A549 (cell line): Measurements from ENCODE around the gene MCTP1. TPM values are rescaled to one million over a fixed set of nuclear protein-coding genes. Genes with fewer than 3 reads are reported as not detected.

ENCODE experiments used
- ATAC-seq, 2 experiments: fragments of 200-7000 bp in 1 of 2; fragments of >200 bp in 1 of 2; cut with Nextera tagmentation in 1 of 2; cut with Tn5 transposase in 1 of 2; 3 replicates each; pipeline versions ENCODE4 v1.8.0 to v1.9.1; 2018 to 2020; ENCODE audit warnings: mild to moderate bottlenecking in 1 of 2, moderate library complexity in 1 of 2
- CTCF ChIA-PET: fragments of 300-600 bp; sonication (Branson Sonifier 250); formaldehyde crosslinking; extraction: SDS; loops from one replicate; lab custom pipeline; 2021; ENCODE audit warnings: antibody characterized with exemption, inconsistent platforms; lab: Yijun Ruan, JAX
- POLR2A ChIA-PET: fragments of 350-600 bp; formaldehyde crosslinking; extraction: SDS; loops from one replicate; lab custom pipeline; 2021; ENCODE audit warnings: antibody characterized with exemption, inconsistent platforms; lab: Yijun Ruan, JAX
- DNase-seq, 2 experiments: peaks; one replicate each; pipeline versions ENCODE4 v3.0.0 to v3.0.0-alpha.2; 2011 to 2016; ENCODE audit warnings: low read depth in 1 of 2, low spot score in 1 of 2
- FAIRE-seq: peaks from 2 replicates; lab custom pipeline; 2011; peaks lifted over from hg19 to GRCh38; lab: Jason Lieb, UNC
- H3K27ac ChIP-seq, 2 experiments: fragments of >200 bp; sonication (Bioruptor Twin); formaldehyde crosslinking; 3 replicates each; pipeline ENCODE4 v1.5.1; 2016 to 2017
- H3K4me1 ChIP-seq: fragments of >200 bp; sonication (Bioruptor Twin); formaldehyde crosslinking; 3 replicates; pipeline ENCODE4 v1.6.1; 2016
- H3K4me2 ChIP-seq: fragments of >200 bp; sonication (Bioruptor Twin); formaldehyde crosslinking; 3 replicates; pipeline ENCODE4 v1.6.1; 2016
- H3K4me3 ChIP-seq: fragments of >200 bp; sonication (Bioruptor Twin); formaldehyde crosslinking; 3 replicates; pipeline ENCODE4 v1.5.1; 2016
- H3K9me3 ChIP-seq: fragments of >200 bp; sonication (Bioruptor Twin); formaldehyde crosslinking; 3 replicates; pipeline ENCODE4 v1.6.1; 2016
- ATOH8 ChIP-seq: fragments of 250-450 bp; sonication (Bioruptor Pico); IDR thresholded peaks from 2 replicates; pipeline ENCODE4 v1.5.0; 2020; ENCODE audit warnings: low read depth, mild to moderate bottlenecking, moderate library complexity
- BCL3 ChIP-seq: fragments of >200 bp; sonication (Bioruptor Twin); formaldehyde crosslinking; IDR thresholded peaks from 3 replicates; pipeline ENCODE4 v1.6.1; 2016
- CTCF ChIP-seq: fragments of >200 bp; sonication (Bioruptor Twin); formaldehyde crosslinking; IDR thresholded peaks from 3 replicates; pipeline ENCODE4 v1.5.1; 2016
- EHMT2 ChIP-seq: fragments of 200-600 bp; sonication (generic); IDR thresholded peaks from 2 replicates; pipeline ENCODE4 v1.6.1; 2016; ENCODE audit warnings: antibody characterized with exemption, low read depth, mild to moderate bottlenecking, moderate library complexity
- EP300 ChIP-seq, 2 experiments: fragments of >200 bp; sonication (Bioruptor Twin); formaldehyde crosslinking; IDR thresholded peaks; 2 replicates in 1 of 2; 3 replicates in 1 of 2; pipeline ENCODE4 v1.6.1; 2016 to 2017
- ESRRA ChIP-seq: fragments of 150-350 bp; IDR thresholded peaks from 2 replicates; pipeline ENCODE4 v1.6.1; 2014; ENCODE audit warnings: mild to moderate bottlenecking, low read length, borderline replicate concordance
- HDAC2 ChIP-seq: fragments of 200-600 bp; sonication (generic); IDR thresholded peaks from 2 replicates; pipeline ENCODE4 v1.6.1; 2016
- HES2 ChIP-seq: fragments of >200 bp; sonication (Bioruptor Twin); formaldehyde crosslinking; IDR thresholded peaks from 2 replicates; pipeline ENCODE4 v1.6.1; 2016
- HMGXB4 ChIP-seq: fragments of 250-450 bp; sonication (Bioruptor Pico); IDR thresholded peaks from 2 replicates; pipeline ENCODE4 v1.5.0; 2021; ENCODE audit warnings: mild to moderate bottlenecking, moderate library complexity, borderline replicate concordance
- HOXA7 ChIP-seq: fragments of 250-450 bp; sonication (Bioruptor Pico); IDR thresholded peaks from 2 replicates; pipeline ENCODE4 v1.5.0; 2020; ENCODE audit warnings: mild to moderate bottlenecking, moderate library complexity
- HOXB13 ChIP-seq: fragments of 250-450 bp; sonication (Bioruptor Pico); IDR thresholded peaks from 2 replicates; pipeline ENCODE4 v1.5.0; 2020; ENCODE audit warnings: low read depth, mild to moderate bottlenecking, moderate library complexity
- NR3C1 ChIP-seq: fragments of >200 bp; sonication (Bioruptor Twin); formaldehyde crosslinking; IDR thresholded peaks from 3 replicates; pipeline ENCODE4 v1.6.1; 2017
- POLR2AphosphoS2 ChIP-seq: conservative IDR thresholded peaks from 2 replicates; pipeline ENCODE4 v1.6.1; 2012; ENCODE audit warnings: low read length, improper control_type of control experiment, inconsistent platforms
- RAD21 ChIP-seq, 2 experiments: fragments of >200 bp in 1 of 2; sonication (Bioruptor Twin) in 1 of 2; formaldehyde crosslinking in 1 of 2; IDR thresholded peaks in 1 of 2; conservative IDR thresholded peaks in 1 of 2; 2 replicates in 1 of 2; 3 replicates in 1 of 2; pipeline ENCODE4 v1.6.1; 2012 to 2018; ENCODE audit warnings: inconsistent platforms in 1 of 2
- RCOR1 ChIP-seq: fragments of 150-350 bp; IDR thresholded peaks from 2 replicates; pipeline ENCODE4 v1.6.1; 2014; ENCODE audit warnings: antibody characterized with exemption, low read length, low read depth
- RNF2 ChIP-seq: fragments of 200-600 bp; sonication (generic); IDR thresholded peaks from 2 replicates; pipeline ENCODE4 v1.6.1; 2016; ENCODE audit warnings: low read depth, mild to moderate bottlenecking, antibody characterized with exemption, moderate library complexity, borderline replicate concordance
- SMC3 ChIP-seq: fragments of >200 bp; sonication (Bioruptor Twin); formaldehyde crosslinking; IDR thresholded peaks from 3 replicates; pipeline ENCODE4 v1.6.1; 2018; ENCODE audit warnings: inconsistent platforms
- TFCP2L1 ChIP-seq: fragments of 250-450 bp; sonication (Bioruptor Pico); IDR thresholded peaks from 2 replicates; pipeline ENCODE4 v1.5.0; 2021; ENCODE audit warnings: mild to moderate bottlenecking
- USF2 ChIP-seq: fragments of 450-650 bp; IDR thresholded peaks from 2 replicates; pipeline ENCODE4 v1.6.1; 2014; ENCODE audit warnings: antibody characterized with exemption
- ZFP36 ChIP-seq: fragments of 450-650 bp; IDR thresholded peaks from 2 replicates; pipeline ENCODE4 v1.6.1; 2014; ENCODE audit warnings: borderline replicate concordance; ENCODE audit not compliant: partially characterized antibody
- WGBS: methylation state at CpG from one replicate; pipeline ENCODE4 v1.1.6; 2017; ENCODE audit errors: missing lambda C conversion rate; 5-methylcytosine and 5-hydroxymethylcytosine counted together
- polyA plus RNA-seq, 4 experiments: library from polyadenylated mRNA; depleted of rRNA in 3 of 4; stranded (reverse); fragments of >200 nt; fragmentation: RNase III in 1 of 4; extraction: RNeasy Plus Mini Kit Qiagen cat#74134 plus additional on column Dnase treatment in 1 of 4; gene quantifications; 2 replicates in 3 of 4; 3 replicates in 1 of 4; pipeline ENCODE4 v1.2.3, GENCODE V29; 2011 to 2017

Gene MCTP1
- polyA plus RNA-seq, 2 of the 4 experiments (the other 2 are of a cell fraction), result 5.4 to 6.9 TPM

- H3K4me2 ChIP-seq, result no peak overlapping the region
- no peak for FAIRE-seq
- no peaks in the 10 kb centered on the region for H3K4me1 ChIP-seq
- TF ChIP-seq ATOH8 (CRISPR knock-in tag) (no peak), RNF2 (no peak), ESRRA (no peak), NR3C1 (no peak), SMC3 (no peak)
- TF ChIP-seq, all 56 proteins: peak for 0
- ChIA-PET POLR2A (no interaction called here), CTCF (interaction anchor here (0.5 kb wide), 1 partner anchor 21 kb away, joined by 4 read pairs; no protein-coding TSS in a partner anchor)
- Histone ChIP-seq H3K4me3 (no peak overlapping the region), H3K9me3 (no peaks in the 10 kb centered on the region), H3K27ac (no peak overlapping the region)
- WGBS, result 4% methylated on average over 3 of the region's 3 CpGs
- DNase-seq (no peak), ATAC-seq (no peak)
These were observed 46.5 kb upstream of the MCTP1 start for GRCh38 chr5:95331358-95331757.

GRCh38 chr5:95327211-95327610 is 42.3 kb upstream of the MCTP1 start:
- ATAC-seq (no peak), DNase-seq (no peak), FAIRE-seq (no peak)
- WGBS, result 9% methylated on average over 6 of the region's 6 CpGs
- H3K4me2 ChIP-seq, result no peak overlapping the region
- H3K27ac ChIP-seq, result no peak overlapping the region
- CTCF ChIA-PET, result no interaction called here
- TF ChIP-seq CTCF, result no peak
- no peak for TF ChIP-seq HOXA7 (CRISPR knock-in tag)
- no peak for TF ChIP-seq EHMT2
- no peak for TF ChIP-seq SMC3
- TF ChIP-seq TFCP2L1 (CRISPR knock-in tag), result no peak
- no peak for TF ChIP-seq HDAC2
- TF ChIP-seq ZFP36, result no peak
- TF ChIP-seq RAD21 (conservative IDR thresholded peaks at IDR 0.05 in 1 of 2, IDR thresholded peaks at IDR 0.05 in 1 of 2), result no peak
- POLR2A ChIA-PET, result no interaction called here
- H3K9me3 ChIP-seq, result no peaks in the 10 kb centered on the region
- no peak overlapping the region for H3K4me3 ChIP-seq
- no peaks in the 10 kb centered on the region for H3K4me1 ChIP-seq

- FAIRE-seq, result no peak
- no peak overlapping the region for H3K4me3 ChIP-seq
- no peaks in the 10 kb centered on the region for H3K4me1 ChIP-seq
- no peak overlapping the region for H3K27ac ChIP-seq
- no peak for ATAC-seq
- no peaks in the 10 kb centered on the region; the same call in 2 of the 3 replicates for H3K9me3 ChIP-seq
- WGBS, result 11% methylated on average over 4 of the region's 4 CpGs
- POLR2A ChIA-PET, result no interaction called here
- CTCF ChIA-PET, result interaction anchor here (0.6 kb wide), 1 partner anchor 28 kb away, joined by 3 read pairs; no protein-coding TSS in a partner anchor
- no peak overlapping the region for H3K4me2 ChIP-seq
- no peak for DNase-seq
- no peak for TF ChIP-seq USF2
- TF ChIP-seq RNF2, result no peak
- no peak for TF ChIP-seq RAD21 (conservative IDR thresholded peaks at IDR 0.05 in 1 of 2, IDR thresholded peaks at IDR 0.05 in 1 of 2)
- TF ChIP-seq HES2, result no peak
- TF ChIP-seq RCOR1, result no peak
- TF ChIP-seq ZFP36, result no peak
- no peak for TF ChIP-seq CTCF
- no peak for TF ChIP-seq HOXB13 (CRISPR knock-in tag)
- no peak for TF ChIP-seq POLR2AphosphoS2
- no peak for TF ChIP-seq HMGXB4 (CRISPR knock-in tag)
- TF ChIP-seq BCL3, result no peak
- TF ChIP-seq EP300 (IDR thresholded peaks at IDR 0.05), result no peak
These were observed 32.8 kb upstream of the MCTP1 start for GRCh38 chr5:95317687-95318086.
